ENCODE results near the gene SMAD2.

GRCh38 chr18:47876813-47877212 lies 53.6 kb downstream of the SMAD2 start:
- TF ChIP-seq CTCF (IDR thresholded peaks at IDR 0.05) = no peak
- TF ChIP-seq POLR2A (IDR thresholded peaks at IDR 0.05) = no peak

All from lower leg skin (tissue), 3 donors.